ENCODE results near the gene TDO2. TPM values are rescaled to one million over a fixed set of nuclear protein-coding genes. Genes with fewer than 3 reads are reported as not detected.

TDO2 gene
- 5.8 and 13.4 TPM in 2 replicates for total RNA-seq

DNA sequence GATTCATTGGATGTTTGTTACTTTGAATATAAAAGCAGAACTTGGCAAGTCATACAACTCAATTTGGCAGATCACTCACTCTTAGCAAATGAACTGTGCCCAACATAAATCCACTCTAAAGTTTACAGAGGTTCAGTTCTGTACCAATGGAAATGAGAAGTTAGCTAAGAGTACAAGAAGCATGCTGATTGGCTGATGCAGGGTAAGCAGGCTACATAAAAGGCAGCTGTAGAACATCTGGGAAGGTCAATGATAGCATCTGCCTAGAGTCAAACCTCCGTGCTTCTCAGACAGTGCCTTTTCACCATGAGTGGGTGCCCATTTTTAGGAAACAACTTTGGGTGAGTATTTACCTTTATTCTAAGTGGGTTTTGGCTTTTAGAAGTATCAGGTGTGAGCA, at the start of gene TDO2:
TDO2 (plus strand) TSS at position 244 of the 400 bp plus-strand sequence; CDS start at position 307, 63 bp downstream.

GRCh38 chr4:155866177-155866576, 37.3 kb upstream of the TDO2 start, which contains the start of gene ASIC5:
TSS of gene ASIC5 (minus strand) at chr4:155866277. CDS start at chr4:155866226, 51 bp downstream.

DNA sequence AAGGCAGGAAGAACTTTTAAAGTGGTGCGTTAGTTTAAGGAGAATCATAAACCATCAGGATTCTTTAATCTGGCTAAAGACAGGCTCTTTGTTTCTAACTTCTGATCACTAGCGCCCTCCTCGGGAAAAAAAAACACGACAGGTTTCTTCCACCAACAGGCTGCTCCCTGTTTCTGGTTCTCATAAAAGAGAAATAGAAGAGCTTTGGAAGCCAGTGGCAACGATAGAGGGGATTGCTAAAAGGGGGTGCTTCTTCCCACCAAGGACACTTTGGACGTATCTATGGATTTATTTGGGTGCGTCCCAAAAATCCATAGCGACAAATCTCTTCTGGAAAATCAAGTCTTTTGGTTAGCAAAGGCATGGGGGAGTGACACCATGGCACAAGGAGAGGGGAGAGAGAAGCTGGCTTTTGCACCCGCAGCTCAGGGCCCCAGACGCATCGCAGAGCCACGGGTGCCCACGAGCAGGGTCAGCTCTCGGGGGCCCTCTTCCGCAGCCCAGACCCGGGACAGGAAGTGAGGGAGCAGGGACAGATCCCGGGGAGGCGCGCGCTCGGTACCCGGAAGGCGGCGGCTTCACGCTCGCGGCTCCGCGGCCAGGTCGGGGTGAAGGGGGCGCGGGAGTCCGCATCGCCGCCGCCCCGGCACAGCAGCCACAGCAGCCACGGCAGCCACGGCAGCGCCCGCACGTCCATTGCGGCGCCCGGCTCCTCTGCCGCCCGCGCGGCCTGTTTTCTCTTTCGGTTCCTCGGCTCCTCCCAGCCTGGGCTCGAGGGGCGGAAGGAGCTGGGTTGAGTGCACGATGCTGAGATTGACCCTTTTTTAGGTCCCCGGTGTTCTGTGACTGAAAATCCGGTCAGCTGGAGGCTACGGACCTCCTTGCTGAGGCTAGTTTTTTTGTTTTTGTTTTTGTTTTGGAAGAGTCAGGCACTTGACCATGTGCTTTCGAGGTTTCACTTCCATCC, 49.9 kb downstream of the TDO2 start, which contains the start of gene CTSO:
CTSO (minus strand) TSS at position 716 of the 967 bp plus-strand sequence; CDS start at position 697, 19 bp downstream.

Other genes starting within 250 kb of the TDO2 start
- 4.0 and 4.2 TPM in 2 replicates for gene GUCY1A1, start 236.8 kb upstream of the TDO2 start, total RNA-seq
- 46.6 and 54.5 TPM in 2 replicates for gene GUCY1B1, start 144.7 kb upstream of the TDO2 start, total RNA-seq
- not detected in 2 replicates for gene ASIC5, start 37.4 kb upstream of the TDO2 start, total RNA-seq
- gene CTSO, start 50.2 kb downstream of the TDO2 start, total RNA-seq = 26.8 and 31.0 TPM in 2 replicates